Tibial nerve (tissue), 3 donors: Measurements from ENCODE around the gene SOCS1.

Source experiments
- POLR2A ChIP-seq, 2 donors: fragments of 450-650 bp; IDR thresholded peaks; one replicate each; pipeline ENCODE4 v1.6.1; 2017; ENCODE audit warnings: antibody characterized with exemption in 2 of 2, mild to moderate bottlenecking in 2 of 2, moderate library complexity in 2 of 2
- TF ChIP-seq, protein P1 (sequence below), 5 experiments: fragments of 200-600 bp in 3 of 5; fragments of 450-650 bp in 2 of 5; sonication (generic) in 3 of 5; IDR thresholded peaks; one replicate each; pipeline ENCODE4 v1.5.1; 2016 to 2019; ENCODE audit warnings: antibody characterized with exemption in 5 of 5, mild to moderate bottlenecking in 3 of 5, moderate library complexity in 2 of 5

DNA sequence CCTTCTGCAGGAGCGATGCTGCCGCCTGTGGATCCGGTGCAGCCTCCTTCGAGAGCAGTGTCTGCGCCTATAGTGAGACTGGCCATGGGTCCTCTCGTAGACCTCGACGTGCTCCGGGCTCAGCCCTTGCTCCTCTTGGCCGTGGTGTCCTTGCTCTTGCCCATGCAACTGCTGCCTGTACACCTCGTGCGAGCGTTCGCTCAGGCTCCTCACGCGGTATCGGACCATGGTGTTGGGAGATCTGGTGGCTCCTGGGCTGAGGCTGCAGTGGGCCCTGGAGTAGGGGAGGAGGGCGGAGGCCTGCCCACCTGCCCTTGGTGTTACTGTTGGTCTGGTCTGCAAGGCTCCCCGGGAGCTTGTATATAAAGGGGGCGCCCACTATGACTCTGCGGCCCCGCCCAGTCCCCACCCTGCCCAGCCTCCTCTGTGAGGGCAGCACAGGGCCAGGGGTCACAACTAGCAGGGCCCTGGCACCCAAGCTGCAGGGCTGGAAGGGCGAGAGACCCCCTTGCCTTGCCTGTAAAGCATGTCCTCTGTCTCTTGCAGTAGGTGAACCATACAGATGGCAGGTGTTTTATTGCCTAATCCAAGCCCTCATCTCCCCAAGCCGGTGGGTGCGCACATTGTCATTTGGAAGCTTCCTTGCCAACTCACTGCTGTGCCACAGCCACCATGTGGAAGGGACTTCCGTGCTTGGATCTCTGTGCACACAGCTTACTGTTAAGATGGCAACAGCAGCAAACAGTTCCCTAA is 20.3 kb upstream of the SOCS1 start, which contains the start of gene PRM2:
- TF ChIP-seq POLR2A (IDR thresholded peaks at IDR 0.05) = no peak
- TF ChIP-seq, protein P1, sequence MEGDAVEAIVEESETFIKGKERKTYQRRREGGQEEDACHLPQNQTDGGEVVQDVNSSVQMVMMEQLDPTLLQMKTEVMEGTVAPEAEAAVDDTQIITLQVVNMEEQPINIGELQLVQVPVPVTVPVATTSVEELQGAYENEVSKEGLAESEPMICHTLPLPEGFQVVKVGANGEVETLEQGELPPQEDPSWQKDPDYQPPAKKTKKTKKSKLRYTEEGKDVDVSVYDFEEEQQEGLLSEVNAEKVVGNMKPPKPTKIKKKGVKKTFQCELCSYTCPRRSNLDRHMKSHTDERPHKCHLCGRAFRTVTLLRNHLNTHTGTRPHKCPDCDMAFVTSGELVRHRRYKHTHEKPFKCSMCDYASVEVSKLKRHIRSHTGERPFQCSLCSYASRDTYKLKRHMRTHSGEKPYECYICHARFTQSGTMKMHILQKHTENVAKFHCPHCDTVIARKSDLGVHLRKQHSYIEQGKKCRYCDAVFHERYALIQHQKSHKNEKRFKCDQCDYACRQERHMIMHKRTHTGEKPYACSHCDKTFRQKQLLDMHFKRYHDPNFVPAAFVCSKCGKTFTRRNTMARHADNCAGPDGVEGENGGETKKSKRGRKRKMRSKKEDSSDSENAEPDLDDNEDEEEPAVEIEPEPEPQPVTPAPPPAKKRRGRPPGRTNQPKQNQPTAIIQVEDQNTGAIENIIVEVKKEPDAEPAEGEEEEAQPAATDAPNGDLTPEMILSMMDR (IDR thresholded peaks at IDR 0.05) = no peak
